Measurements from ENCODE around the gene POU2F1.

Gene POU2F1

GRCh38 chr1:167194182-167194581, 26.5 kb upstream of the POU2F1 start:
- Histone ChIP-seq H3K27ac (ENCODE audit: extremely low read depth, low read depth, low read length) (no peak overlapping the region), H3K4me1 (ENCODE audit: control insufficient read depth, insufficient read depth, low read length) (no peaks in the 10 kb centered on the region), H3K36me3 (ENCODE audit: control insufficient read depth in 2 of 2, insufficient read depth in 1 of 2, low read length in 2 of 2) (no peaks in the 10 kb centered on the region), H3K4me3 (ENCODE audit: low read depth, low read length) (no peak overlapping the region), H3K9me3 (ENCODE audit: control insufficient read depth, insufficient read depth, low read depth, low read length) (no peaks in the 10 kb centered on the region)
- no peak for TF ChIP-seq ZFHX2 (tag by site-specific recombination; conservative IDR thresholded peaks at IDR 0.05)
- TF ChIP-seq ZNF26 (tag by site-specific recombination; IDR thresholded peaks at IDR 0.05), result peak; percentile 94
- TF ChIP-seq ZNF580 (tag by site-specific recombination; IDR thresholded peaks at IDR 0.05), result no peak
- no peak for TF ChIP-seq ZNF341 (tag by site-specific recombination; IDR thresholded peaks at IDR 0.05; ENCODE audit: low read depth)
- TF ChIP-seq ZNF280C (tag by site-specific recombination; IDR thresholded peaks at IDR 0.05), result no peak
- ChIA-PET CTCF (interaction anchor here (0.5 to 0.6 kb wide), 2 partner anchors 127 to 228 kb away, joined by 3 read pairs; no protein-coding TSS in a partner anchor), POLR2A (no interaction called here)

GRCh38 chr1:167196166-167196565, 24.5 kb upstream of the POU2F1 start:
- POLR2A ChIA-PET, result no interaction called here
- CTCF ChIA-PET, result interaction anchor here (0.7 kb wide), 2 partner anchors 260 to 338 kb away, joined by 3 read pairs; no protein-coding TSS in a partner anchor
- no peak overlapping the region for H3K27ac ChIP-seq (ENCODE audit: extremely low read depth, low read depth, low read length)

GRCh38 chr1:167197236-167197635, 23.4 kb upstream of the POU2F1 start:
- POLR2A ChIA-PET, result no interaction called here
- Histone ChIP-seq H3K27ac (ENCODE audit: extremely low read depth, low read depth, low read length) (no peak overlapping the region), H3K4me3 (ENCODE audit: low read depth, low read length) (no peak overlapping the region), H3K36me3 (ENCODE audit: control insufficient read depth in 2 of 2, insufficient read depth in 1 of 2, low read length in 2 of 2) (no peaks in the 10 kb centered on the region), H3K4me1 (ENCODE audit: control insufficient read depth, insufficient read depth, low read length) (no peaks in the 10 kb centered on the region), H3K9me3 (ENCODE audit: control insufficient read depth, insufficient read depth, low read depth, low read length) (no peaks in the 10 kb centered on the region)
- TF ChIP-seq ZNF629 (tag by site-specific recombination; IDR thresholded peaks at IDR 0.05) (0 out of 2 replicates have a peak, but pooled peaks have one; percentile 31), BCL6B (tag by site-specific recombination; IDR thresholded peaks at IDR 0.05) (no peak), ZNF692 (tag by site-specific recombination; IDR thresholded peaks at IDR 0.05) (0 out of 2 replicates have a peak, but pooled peaks have one; percentile 19), ATF2 (tag by site-specific recombination; IDR thresholded peaks at IDR 0.05; ENCODE audit: low read depth) (peak; percentile 24; the same call in 1 of the 2 replicates)
- CTCF ChIA-PET, result interaction anchor here (0.9 kb wide), 1 partner anchor 23 kb away, joined by 5 read pairs; no protein-coding TSS in a partner anchor

More at GRCh38 chr1:167196166-167196565, 24.5 kb upstream of the POU2F1 start:
- Histone ChIP-seq H3K4me3 (ENCODE audit: low read depth, low read length) (no peak overlapping the region), H3K4me1 (ENCODE audit: control insufficient read depth, insufficient read depth, low read length) (no peaks in the 10 kb centered on the region), H3K9me3 (ENCODE audit: control insufficient read depth, insufficient read depth, low read depth, low read length) (no peaks in the 10 kb centered on the region), H3K36me3 (ENCODE audit: control insufficient read depth in 2 of 2, insufficient read depth in 1 of 2, low read length in 2 of 2) (no peaks in the 10 kb centered on the region)
- TF ChIP-seq WT1 (tag by site-specific recombination; IDR thresholded peaks at IDR 0.05), result peak; percentile 69
- no peak for TF ChIP-seq ZNF155 (tag by site-specific recombination; IDR thresholded peaks at IDR 0.05)
- no peak for TF ChIP-seq ZNF214 (tag by site-specific recombination; IDR thresholded peaks at IDR 0.05; ENCODE audit: borderline replicate concordance)
- TF ChIP-seq ZNF580 (tag by site-specific recombination; IDR thresholded peaks at IDR 0.05), result no peak
- TF ChIP-seq ZFP69B (tag by site-specific recombination; IDR thresholded peaks at IDR 0.05), result no peak
- TF ChIP-seq PRDM6 (tag by site-specific recombination; IDR thresholded peaks at IDR 0.05), result peak; percentile 18; the same call in 1 of the 2 replicates
- no peak for TF ChIP-seq ZNF211 (tag by site-specific recombination; IDR thresholded peaks at IDR 0.05; ENCODE audit: low read depth)

Data from HEK293 (cell line).